Progenitor cell of endocrine pancreas (in vitro differentiated cells): ENCODE measurements around the gene SUPV3L1. TPM values are rescaled to one million over a fixed set of nuclear protein-coding genes. Genes with fewer than 3 reads are reported as not detected.

Experiments used
- DNase-seq: peaks from one replicate; pipeline ENCODE4 v3.0.0; 2021; ENCODE audit warnings: low spot score; ENCODE audit not compliant: unreplicated experiment
- H3K27ac Mint-ChIP-seq: 2 replicates; pipeline ENCODE4 v1.8.0; 2021; ENCODE audit warnings: mild to moderate bottlenecking, moderate library complexity, mixed read lengths
- H3K27me3 Mint-ChIP-seq: 2 replicates; pipeline ENCODE4 v1.8.0; 2021; ENCODE audit warnings: mixed read lengths
- H3K36me3 Mint-ChIP-seq: 2 replicates; pipeline ENCODE4 v1.8.0; 2022; ENCODE audit warnings: mixed read lengths; ENCODE audit not compliant: insufficient read depth
- H3K4me1 Mint-ChIP-seq: 2 replicates; pipeline ENCODE4 v1.8.0; 2021; ENCODE audit warnings: low read depth, mixed read lengths
- H3K4me3 Mint-ChIP-seq: 2 replicates; pipeline ENCODE4 v1.8.0; 2021; ENCODE audit warnings: low read depth, mild to moderate bottlenecking, moderate library complexity, mixed read lengths
- H3K9me3 Mint-ChIP-seq: 2 replicates; pipeline ENCODE4 v1.8.0; 2021; ENCODE audit warnings: low read depth, mixed read lengths
- CTCF ChIP-seq: fragments of 200-600 bp; sonication (generic); IDR thresholded peaks from one replicate; pipeline ENCODE4 v1.5.0; 2021; ENCODE audit warnings: antibody characterized with exemption, mild to moderate bottlenecking; ENCODE audit not compliant: unreplicated experiment
- total RNA-seq: library from RNA; stranded (reverse); gene quantifications from 2 replicates; pipeline ENCODE4 v1.2.1, GENCODE V29; 2021

The SUPV3L1 gene
- total RNA-seq, 1 donor from 2014 or later: 36.6 TPM

GRCh38 chr10:69216577-69217118 is 36.6 kb downstream of the SUPV3L1 start:
- peaks cover 15% of the 10 kb centered on the region for H3K4me1 Mint-ChIP-seq
- H3K27ac Mint-ChIP-seq: peak overlapping the region; percentile 46
- no peaks in the 10 kb centered on the region for H3K36me3 Mint-ChIP-seq
- TF ChIP-seq CTCF: no peak
- no peak for DNase-seq
- H3K9me3 Mint-ChIP-seq: no peaks in the 10 kb centered on the region
- no peaks in the 10 kb centered on the region for H3K27me3 Mint-ChIP-seq
- no peak overlapping the region for H3K4me3 Mint-ChIP-seq

GRCh38 chr10:69217119-69217754 is 37.2 kb downstream of the SUPV3L1 start:
- H3K36me3 Mint-ChIP-seq: no peaks in the 10 kb centered on the region
- peak overlapping the region; percentile 46 for H3K27ac Mint-ChIP-seq
- no peaks in the 10 kb centered on the region for H3K27me3 Mint-ChIP-seq
- no peak overlapping the region for H3K4me3 Mint-ChIP-seq
- no peak for TF ChIP-seq CTCF
- no peak for DNase-seq
- H3K4me1 Mint-ChIP-seq: peaks cover 15% of the 10 kb centered on the region
- H3K9me3 Mint-ChIP-seq: no peaks in the 10 kb centered on the region

GRCh38 chr10:69218831-69219230 is 38.8 kb downstream of the SUPV3L1 start:
- Mint-ChIP-seq H3K27me3 (no peaks in the 10 kb centered on the region), H3K36me3 (no peaks in the 10 kb centered on the region), H3K4me3 (no peak overlapping the region), H3K4me1 (peaks cover 19% of the 10 kb centered on the region), H3K9me3 (no peaks in the 10 kb centered on the region), H3K27ac (no peak overlapping the region)
- TF ChIP-seq CTCF: no peak
- DNase-seq: no peak

- peaks cover 21% of the 10 kb centered on the region for H3K4me1 Mint-ChIP-seq
- H3K27ac Mint-ChIP-seq: peak within 1 kb of the TSS; percentile 87
- no peaks in the 10 kb centered on the region for H3K36me3 Mint-ChIP-seq
- DNase-seq: no peak
- no peak for TF ChIP-seq CTCF
- peaks cover 3% of the 10 kb centered on the region for H3K27me3 Mint-ChIP-seq
- no peaks in the 10 kb centered on the region for H3K9me3 Mint-ChIP-seq
- H3K4me3 Mint-ChIP-seq: peak within 1 kb of the TSS; percentile 39
Measured at GRCh38 chr10:69220041-69220451, 40.0 kb downstream of the SUPV3L1 start, which contains the start of gene HKDC1. Gene HKDC1 (plus strand): TSS chr10:69220332. CDS start chr10:69220436, 104 bp downstream.

- Mint-ChIP-seq H3K36me3 (no peaks in the 10 kb centered on the region), H3K4me3 (peak overlapping the region; percentile 39)
- DNase-seq: no peak
Measured at GRCh38 chr10:69220507-69220906, 40.5 kb downstream of the SUPV3L1 start.

More at GRCh38 chr10:69220507-69220906, 40.5 kb downstream of the SUPV3L1 start:
- peak overlapping the region; percentile 83 for H3K27ac Mint-ChIP-seq
- H3K27me3 Mint-ChIP-seq: peaks cover 3% of the 10 kb centered on the region
- peaks cover 21% of the 10 kb centered on the region for H3K4me1 Mint-ChIP-seq
- TF ChIP-seq CTCF: no peak
- H3K9me3 Mint-ChIP-seq: no peaks in the 10 kb centered on the region
